GM12874 (cell line): ENCODE data around the gene IPO4.

Experiments
- TF ChIP-seq, protein P1 (sequence below): IDR thresholded peaks from 2 replicates; pipeline ENCODE4 v1.5.1; 2011; ENCODE audit warnings: low read depth, mild to moderate bottlenecking, control low read depth, low read length, moderate library complexity; ENCODE audit not compliant: insufficient read depth

The IPO4 gene

DNA sequence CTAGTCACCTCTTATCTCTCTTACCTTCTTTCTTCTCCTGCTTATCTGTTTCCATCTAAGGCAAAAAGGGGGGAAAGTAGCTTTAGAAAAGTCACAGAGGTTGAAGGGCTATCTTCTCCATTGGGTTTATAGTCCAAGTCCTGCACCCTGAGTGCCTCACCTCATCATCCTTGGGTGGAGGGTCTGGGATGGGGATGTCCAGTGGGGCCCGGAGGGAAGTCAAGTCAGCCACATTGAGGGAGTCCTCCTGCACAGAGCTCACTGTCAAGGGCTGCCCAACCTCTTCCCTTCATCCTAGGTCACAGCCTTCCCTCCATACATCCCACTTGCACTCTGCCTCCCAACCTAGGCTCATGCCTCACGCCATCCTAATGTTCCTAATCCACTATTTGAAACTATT lies 43.4 kb downstream of the IPO4 start:
- TF ChIP-seq, protein P1, sequence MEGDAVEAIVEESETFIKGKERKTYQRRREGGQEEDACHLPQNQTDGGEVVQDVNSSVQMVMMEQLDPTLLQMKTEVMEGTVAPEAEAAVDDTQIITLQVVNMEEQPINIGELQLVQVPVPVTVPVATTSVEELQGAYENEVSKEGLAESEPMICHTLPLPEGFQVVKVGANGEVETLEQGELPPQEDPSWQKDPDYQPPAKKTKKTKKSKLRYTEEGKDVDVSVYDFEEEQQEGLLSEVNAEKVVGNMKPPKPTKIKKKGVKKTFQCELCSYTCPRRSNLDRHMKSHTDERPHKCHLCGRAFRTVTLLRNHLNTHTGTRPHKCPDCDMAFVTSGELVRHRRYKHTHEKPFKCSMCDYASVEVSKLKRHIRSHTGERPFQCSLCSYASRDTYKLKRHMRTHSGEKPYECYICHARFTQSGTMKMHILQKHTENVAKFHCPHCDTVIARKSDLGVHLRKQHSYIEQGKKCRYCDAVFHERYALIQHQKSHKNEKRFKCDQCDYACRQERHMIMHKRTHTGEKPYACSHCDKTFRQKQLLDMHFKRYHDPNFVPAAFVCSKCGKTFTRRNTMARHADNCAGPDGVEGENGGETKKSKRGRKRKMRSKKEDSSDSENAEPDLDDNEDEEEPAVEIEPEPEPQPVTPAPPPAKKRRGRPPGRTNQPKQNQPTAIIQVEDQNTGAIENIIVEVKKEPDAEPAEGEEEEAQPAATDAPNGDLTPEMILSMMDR = no peak

DNA sequence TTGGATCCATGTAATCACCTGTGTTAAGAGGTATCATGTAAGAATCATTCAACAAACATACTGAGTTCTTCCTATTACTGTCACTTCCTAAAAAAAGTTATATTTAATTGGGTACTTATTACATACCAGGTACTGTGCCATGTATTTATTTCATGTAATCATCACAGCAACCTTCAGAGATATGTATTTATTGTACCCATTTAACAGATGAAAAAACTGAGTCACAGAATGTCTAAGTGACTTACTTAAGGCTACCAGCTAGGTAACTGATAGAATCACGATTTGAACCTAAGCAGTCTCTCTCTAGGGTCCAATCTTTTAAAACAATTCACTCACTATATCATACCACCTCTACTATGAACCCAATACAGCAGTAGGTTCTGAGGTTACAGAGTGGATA lies 44.2 kb downstream of the IPO4 start:
- TF ChIP-seq, protein P1 = no peak

GRCh38 chr14:24143511-24143910 lies 45.1 kb downstream of the IPO4 start:
- TF ChIP-seq, protein P1 = no peak

GRCh38 chr14:24141097-24141880 lies 47.3 kb downstream of the IPO4 start, which contains the start of gene EMC9:
EMC9 (minus strand) TSS chr14:24141591; CDS start chr14:24141304, 287 bp downstream.
- TF ChIP-seq, protein P1 = peak; percentile 33; the same call in 1 of the 2 replicates

DNA sequence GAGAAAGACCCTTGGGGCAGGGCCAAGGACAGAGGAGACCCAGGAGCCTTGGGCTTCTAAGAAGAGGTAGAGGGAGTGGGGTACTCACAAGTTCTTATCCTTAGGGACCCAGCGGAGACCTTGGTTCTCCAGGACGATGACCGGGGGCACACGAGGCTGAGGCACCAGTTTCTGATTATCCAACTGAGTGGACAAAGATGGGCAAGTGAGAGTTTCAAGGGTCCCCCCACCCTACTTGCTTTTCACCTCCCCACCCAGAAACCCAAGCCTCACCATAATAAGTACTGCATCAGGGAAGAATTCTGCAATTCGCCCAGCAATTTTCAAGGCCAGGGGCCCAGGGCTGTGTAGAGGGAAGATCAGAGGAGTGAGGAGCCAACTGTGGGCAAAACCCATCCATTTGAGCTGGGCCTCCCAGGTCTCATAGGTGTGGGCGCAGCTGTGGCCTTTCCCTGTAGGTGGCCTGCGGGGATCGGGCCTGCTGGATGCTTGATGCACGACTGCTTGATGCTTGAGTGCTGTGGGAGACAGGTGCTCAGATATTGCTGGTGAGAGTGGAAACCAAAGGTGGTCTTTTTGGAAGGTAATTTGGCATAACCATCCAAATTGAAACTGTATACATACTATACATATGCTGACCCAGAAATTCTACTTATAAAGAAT lies 49.2 kb downstream of the IPO4 start:
- TF ChIP-seq, protein P1 = no peak

GRCh38 chr14:24138396-24139271 lies 50.0 kb downstream of the IPO4 start:
- TF ChIP-seq, protein P1 = no peak
